ENCODE measurements around the gene ADGRD1. TPM values are rescaled to one million over a fixed set of nuclear protein-coding genes. Genes with fewer than 3 reads are reported as not detected.

Gene ADGRD1
- total RNA-seq, 1 donor from 2014 or later = 35.8 TPM

DNA sequence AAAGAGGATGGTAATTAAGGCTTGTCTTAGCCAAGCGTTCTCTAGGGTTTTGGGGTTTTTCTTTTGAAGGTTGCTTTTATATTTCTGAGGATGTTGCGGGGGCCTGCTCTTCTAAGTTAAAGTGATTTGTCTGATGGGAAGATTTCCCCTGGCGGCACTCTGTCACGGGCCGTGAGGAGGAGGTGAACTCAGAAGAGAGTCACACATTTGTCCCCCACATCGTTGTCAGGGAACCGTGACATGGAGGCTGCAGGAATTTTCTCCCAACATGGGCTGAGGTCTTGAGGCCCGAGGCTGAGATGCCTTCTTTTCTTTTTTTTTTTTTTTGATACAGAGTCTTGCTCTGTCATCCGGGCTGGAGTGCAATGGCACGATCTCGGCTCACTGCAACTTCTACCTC lies 71.5 kb downstream of the ADGRD1 start:
- Histone ChIP-seq H3K4me1 (peaks cover 14% of the 10 kb centered on the region), H3K4me3 (no peak overlapping the region), H3K9me3 (no peaks in the 10 kb centered on the region), H3K36me3 (no peaks in the 10 kb centered on the region), H3K27ac (no peak overlapping the region), H3K27me3 (no peaks in the 10 kb centered on the region)
- intact Hi-C loops (cut with DNase I) = no loop called here
- TF ChIP-seq POLR2AphosphoS5 (IDR thresholded peaks at IDR 0.05; ENCODE audit: insufficient read depth in 1 of 2, low read depth in 1 of 2) (no peak), POLR2A (IDR thresholded peaks at IDR 0.05) (no peak)
- no peak for DNase-seq (ENCODE audit: extremely low spot score in 2 of 2)

- TF ChIP-seq POLR2AphosphoS5 (IDR thresholded peaks at IDR 0.05; ENCODE audit: insufficient read depth in 1 of 2, low read depth in 1 of 2) (no peak), POLR2A (IDR thresholded peaks at IDR 0.05) (no peak)
- TF ChIP-seq, protein P1, sequence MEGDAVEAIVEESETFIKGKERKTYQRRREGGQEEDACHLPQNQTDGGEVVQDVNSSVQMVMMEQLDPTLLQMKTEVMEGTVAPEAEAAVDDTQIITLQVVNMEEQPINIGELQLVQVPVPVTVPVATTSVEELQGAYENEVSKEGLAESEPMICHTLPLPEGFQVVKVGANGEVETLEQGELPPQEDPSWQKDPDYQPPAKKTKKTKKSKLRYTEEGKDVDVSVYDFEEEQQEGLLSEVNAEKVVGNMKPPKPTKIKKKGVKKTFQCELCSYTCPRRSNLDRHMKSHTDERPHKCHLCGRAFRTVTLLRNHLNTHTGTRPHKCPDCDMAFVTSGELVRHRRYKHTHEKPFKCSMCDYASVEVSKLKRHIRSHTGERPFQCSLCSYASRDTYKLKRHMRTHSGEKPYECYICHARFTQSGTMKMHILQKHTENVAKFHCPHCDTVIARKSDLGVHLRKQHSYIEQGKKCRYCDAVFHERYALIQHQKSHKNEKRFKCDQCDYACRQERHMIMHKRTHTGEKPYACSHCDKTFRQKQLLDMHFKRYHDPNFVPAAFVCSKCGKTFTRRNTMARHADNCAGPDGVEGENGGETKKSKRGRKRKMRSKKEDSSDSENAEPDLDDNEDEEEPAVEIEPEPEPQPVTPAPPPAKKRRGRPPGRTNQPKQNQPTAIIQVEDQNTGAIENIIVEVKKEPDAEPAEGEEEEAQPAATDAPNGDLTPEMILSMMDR (IDR thresholded peaks at IDR 0.05) = no peak
- DNase-seq (ENCODE audit: extremely low spot score in 2 of 2) = no peak
- intact Hi-C loops (cut with DNase I) = no loop called here
- no peak overlapping the region for H3K4me3 ChIP-seq
- no peaks in the 10 kb centered on the region for H3K27me3 ChIP-seq
- H3K36me3 ChIP-seq = no peaks in the 10 kb centered on the region
- H3K9me3 ChIP-seq = no peaks in the 10 kb centered on the region
- peaks cover 14% of the 10 kb centered on the region for H3K4me1 ChIP-seq
- H3K27ac ChIP-seq = no peak overlapping the region
Measured at GRCh38 chr12:131025939-131026702, 72.4 kb downstream of the ADGRD1 start.

DNA sequence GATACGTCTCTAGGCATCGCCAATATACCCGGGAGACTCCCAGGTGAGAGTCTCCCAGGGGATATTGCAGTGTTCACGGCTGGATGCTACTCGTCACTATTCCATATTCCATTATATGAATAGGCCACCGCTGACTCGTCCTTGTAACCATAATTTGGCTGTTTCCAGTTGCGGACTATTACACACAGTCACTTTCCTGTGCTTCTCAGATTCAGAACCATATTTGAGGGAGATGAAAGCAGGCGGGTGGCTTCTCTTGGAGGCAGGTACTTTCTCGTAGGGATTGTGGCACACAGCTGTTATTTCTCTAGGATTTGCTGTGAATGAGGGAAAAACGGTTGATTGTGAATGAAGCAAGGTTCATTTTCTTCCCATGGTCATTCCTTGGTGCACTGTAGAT lies 73.0 kb downstream of the ADGRD1 start:
- no peak overlapping the region for H3K27ac ChIP-seq
- DNase-seq (ENCODE audit: extremely low spot score in 2 of 2) = no peak
- no peaks in the 10 kb centered on the region for H3K27me3 ChIP-seq
- intact Hi-C loops (cut with DNase I) = no loop called here
- no peaks in the 10 kb centered on the region for H3K9me3 ChIP-seq
- H3K4me3 ChIP-seq = no peak overlapping the region
- TF ChIP-seq POLR2A (IDR thresholded peaks at IDR 0.05) (no peak), POLR2AphosphoS5 (IDR thresholded peaks at IDR 0.05; ENCODE audit: insufficient read depth in 1 of 2, low read depth in 1 of 2) (no peak)
- TF ChIP-seq, protein P1 (IDR thresholded peaks at IDR 0.05) = no peak
- no peaks in the 10 kb centered on the region for H3K36me3 ChIP-seq
- H3K4me1 ChIP-seq = peaks cover 14% of the 10 kb centered on the region

DNA sequence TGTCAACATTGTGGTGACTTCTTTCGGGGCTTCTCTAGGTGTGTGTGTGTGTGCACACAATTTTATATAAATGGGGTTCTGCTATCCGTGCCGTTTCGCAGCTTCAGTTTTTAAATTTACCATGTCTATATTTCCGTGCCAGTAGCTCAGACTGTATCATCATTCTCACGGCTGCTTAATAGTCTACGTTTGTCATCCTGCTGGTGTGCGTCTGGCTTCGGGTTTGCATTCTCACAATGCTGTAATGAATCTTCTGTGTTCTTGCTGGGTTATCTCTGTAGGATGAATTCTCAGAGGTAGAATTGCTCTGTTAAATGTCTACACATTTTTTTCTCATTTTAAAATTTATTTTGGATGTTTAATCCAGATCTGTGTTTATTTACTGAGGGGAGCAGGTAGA lies 73.6 kb downstream of the ADGRD1 start:
- intact Hi-C loops (cut with DNase I) = no loop called here

DNA sequence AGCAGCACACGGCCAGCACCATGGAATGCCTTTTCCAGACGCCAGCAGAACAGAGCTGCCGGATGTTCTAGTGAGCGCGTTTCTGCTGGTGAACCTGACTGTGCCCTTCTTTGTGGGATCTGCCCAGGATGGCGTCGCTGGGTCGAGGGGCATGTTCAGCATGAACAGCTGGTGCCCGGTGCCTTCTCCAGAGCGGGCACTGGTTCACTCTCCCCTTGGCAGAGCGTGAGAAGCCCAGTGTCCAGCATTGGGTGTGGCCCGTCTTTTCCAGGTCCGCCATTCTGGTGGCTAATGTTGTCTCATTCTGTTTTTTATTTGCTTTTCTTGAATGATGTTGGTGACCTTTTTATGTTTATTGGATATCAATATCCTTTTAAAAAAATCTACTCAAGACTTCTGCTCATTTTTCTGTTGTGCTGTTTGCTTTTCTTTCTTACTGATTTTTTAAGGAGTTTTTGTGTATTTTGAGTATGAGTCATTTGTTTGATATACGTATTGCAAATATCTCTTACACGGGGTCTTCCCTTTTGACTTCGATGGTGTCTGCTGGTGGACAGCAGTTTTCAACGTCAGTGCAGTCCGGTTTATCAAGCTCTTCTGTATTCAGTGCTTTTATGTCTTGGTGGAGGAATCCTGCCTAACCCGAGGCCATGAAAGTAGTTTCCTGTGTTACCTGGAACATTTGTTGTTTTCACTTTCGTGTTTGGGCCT lies 74.3 kb downstream of the ADGRD1 start:
- no peaks in the 10 kb centered on the region for H3K9me3 ChIP-seq
- H3K27ac ChIP-seq = no peak overlapping the region
- no peak for TF ChIP-seq POLR2AphosphoS5 (IDR thresholded peaks at IDR 0.05; ENCODE audit: insufficient read depth in 1 of 2, low read depth in 1 of 2)
- intact Hi-C loops (cut with DNase I) = no loop called here
- no peak for DNase-seq (ENCODE audit: extremely low spot score in 2 of 2)
- H3K4me1 ChIP-seq = peaks cover 14% of the 10 kb centered on the region
- no peaks in the 10 kb centered on the region for H3K36me3 ChIP-seq
- H3K4me3 ChIP-seq = no peak overlapping the region
- no peaks in the 10 kb centered on the region for H3K27me3 ChIP-seq

More for the DNA sequence above, 73.6 kb downstream of the ADGRD1 start:
- Histone ChIP-seq H3K27me3 (no peaks in the 10 kb centered on the region), H3K27ac (no peak overlapping the region), H3K4me1 (peaks cover 14% of the 10 kb centered on the region), H3K36me3 (no peaks in the 10 kb centered on the region), H3K9me3 (no peaks in the 10 kb centered on the region), H3K4me3 (no peak overlapping the region)
- no peak for TF ChIP-seq POLR2A (IDR thresholded peaks at IDR 0.05)
- TF ChIP-seq, protein P1 (IDR thresholded peaks at IDR 0.05) = no peak
- no peak for DNase-seq (ENCODE audit: extremely low spot score in 2 of 2)

All from vagina (tissue), 2 donors.